Caco-2 (cell line): Measurements from ENCODE around the gene NKX3-2. TPM values are rescaled to one million over a fixed set of nuclear protein-coding genes. Genes with fewer than 3 reads are reported as not detected.

Source experiments
- Bru-seq: library from RNA; stranded (reverse); fragments of 400-500 nt; gene quantifications from one replicate; lab custom pipeline; 2021; lab: Mats Ljungman, UMichigan
- BruChase-seq, 2 experiments: library from RNA; stranded (reverse); fragments of 400-500 nt; gene quantifications; one replicate each; lab custom pipeline; 2021; lab: Mats Ljungman, UMichigan
- BruUV-seq: library from RNA; stranded (reverse); fragments of 400-500 nt; replicated peaks from 2 replicates; lab custom pipeline; 2021; lab: Mats Ljungman, UMichigan
- CTCF ChIA-PET: fragments of 300-600 bp; sonication (Branson Sonifier 250); formaldehyde crosslinking; loops from one replicate; lab custom pipeline; 2022; ENCODE audit warnings: antibody characterized with exemption; lab: Charles Lee
- POLR2A ChIA-PET: fragments of 300-600 bp; sonication (Branson Sonifier 250); formaldehyde crosslinking; loops from one replicate; lab custom pipeline; 2022; ENCODE audit warnings: antibody characterized with exemption; lab: Charles Lee
- DNase-seq, 2 experiments: peaks; one replicate each; pipeline versions ENCODE4 v3.0.0 to v3.0.0-alpha.2; 2020 to 2022
- H3K27me3 ChIP-seq: replicated peaks from 2 replicates; pipeline ENCODE4 v1.6.0; 2011; ENCODE audit warnings: low read length; ENCODE audit not compliant: control insufficient read depth, insufficient read depth
- H3K36me3 ChIP-seq: 2 replicates; pipeline ENCODE4 v1.5.1; 2011; ENCODE audit warnings: low read length; ENCODE audit not compliant: control insufficient read depth, insufficient read depth
- H3K4me1 ChIP-seq: fragments of 250-450 bp; sonication (Bioruptor Pico); 2 replicates; pipeline ENCODE4 v1.5.1; 2020; ENCODE audit warnings: mild to moderate bottlenecking
- H3K4me3 ChIP-seq: 2 replicates; pipeline ENCODE4 v1.5.1; 2011; ENCODE audit warnings: low read depth, mild to moderate bottlenecking, control low read depth, low read length
- H3K9me3 ChIP-seq: fragments of 250-450 bp; sonication (Bioruptor Pico); 2 replicates; pipeline ENCODE4 v1.5.1; 2020; ENCODE audit warnings: mild to moderate bottlenecking, moderate library complexity
- H3K27ac Mint-ChIP-seq: one replicate; pipeline ENCODE4 v1.8.0; 2022; ENCODE audit warnings: mixed read lengths; ENCODE audit not compliant: unreplicated experiment
- H3K27me3 Mint-ChIP-seq: one replicate; pipeline ENCODE4 v1.8.0; 2022; ENCODE audit warnings: mixed read lengths; ENCODE audit not compliant: insufficient read depth, unreplicated experiment
- H3K36me3 Mint-ChIP-seq: one replicate; pipeline ENCODE4 v1.8.0; 2022; ENCODE audit warnings: mild to moderate bottlenecking, mixed read lengths; ENCODE audit not compliant: insufficient read depth, unreplicated experiment
- H3K4me1 Mint-ChIP-seq: one replicate; pipeline ENCODE4 v1.8.0; 2022; ENCODE audit warnings: low read depth, mixed read lengths; ENCODE audit not compliant: unreplicated experiment
- H3K4me3 Mint-ChIP-seq: one replicate; pipeline ENCODE4 v1.8.0; 2022; ENCODE audit warnings: mild to moderate bottlenecking, moderate library complexity, mixed read lengths; ENCODE audit not compliant: unreplicated experiment
- H3K9me3 Mint-ChIP-seq: one replicate; pipeline ENCODE4 v1.8.0; 2022; ENCODE audit warnings: mixed read lengths; ENCODE audit not compliant: unreplicated experiment
- intact Hi-C: fragments of 100-400 bp; cut with micrococcal nuclease; formaldehyde crosslinking; loops from one replicate; pipeline ENCODE4 v1.10.0; 2022; ENCODE audit not compliant: unreplicated experiment
- long read RNA-seq: library from polyadenylated mRNA; stranded (forward); transcript quantifications from one replicate; pipeline ENCODE4 v2.0.0, GENCODE V29; 2022
- total RNA-seq: library from RNA; stranded (reverse); gene quantifications from 2 replicates; pipeline ENCODE4 v1.2.3, GENCODE V29; 2022
- TF ChIP-seq, protein P1 (sequence below), 2 experiments: fragments of 200-600 bp in 1 of 2; IDR thresholded peaks; 1 replicate in 1 of 2; 2 replicates in 1 of 2; pipeline versions ENCODE4 v1.5.1 to v1.8.0; 2011 to 2022; ENCODE audit warnings: antibody characterized with exemption in 1 of 2, control low read depth in 1 of 2, inconsistent platforms in 1 of 2, low read depth in 1 of 2, low read length in 1 of 2, mild to moderate bottlenecking in 1 of 2, moderate library complexity in 1 of 2; ENCODE audit not compliant: insufficient read depth in 1 of 2, severe bottlenecking in 1 of 2, unreplicated experiment in 1 of 2

NKX3-2 gene
- 1.7 and 2.4 TPM in 2 replicates for total RNA-seq
- Bru-seq, nascent RNA, result percentile 39 among the genes with signal in this experiment
- percentile 47 among the genes with signal in this experiment for BruChase-seq, experiment 1, labeled RNA remaining after a 2-hour chase
- BruChase-seq, experiment 2, labeled RNA remaining after a 6-hour chase, result percentile 43 among the genes with signal in this experiment
- long read RNA-seq, partial matches to known transcripts, result 0 of 2 reads
- long read RNA-seq, other reads (novel, unspliced or antisense), result 2 of 2 reads

DNA sequence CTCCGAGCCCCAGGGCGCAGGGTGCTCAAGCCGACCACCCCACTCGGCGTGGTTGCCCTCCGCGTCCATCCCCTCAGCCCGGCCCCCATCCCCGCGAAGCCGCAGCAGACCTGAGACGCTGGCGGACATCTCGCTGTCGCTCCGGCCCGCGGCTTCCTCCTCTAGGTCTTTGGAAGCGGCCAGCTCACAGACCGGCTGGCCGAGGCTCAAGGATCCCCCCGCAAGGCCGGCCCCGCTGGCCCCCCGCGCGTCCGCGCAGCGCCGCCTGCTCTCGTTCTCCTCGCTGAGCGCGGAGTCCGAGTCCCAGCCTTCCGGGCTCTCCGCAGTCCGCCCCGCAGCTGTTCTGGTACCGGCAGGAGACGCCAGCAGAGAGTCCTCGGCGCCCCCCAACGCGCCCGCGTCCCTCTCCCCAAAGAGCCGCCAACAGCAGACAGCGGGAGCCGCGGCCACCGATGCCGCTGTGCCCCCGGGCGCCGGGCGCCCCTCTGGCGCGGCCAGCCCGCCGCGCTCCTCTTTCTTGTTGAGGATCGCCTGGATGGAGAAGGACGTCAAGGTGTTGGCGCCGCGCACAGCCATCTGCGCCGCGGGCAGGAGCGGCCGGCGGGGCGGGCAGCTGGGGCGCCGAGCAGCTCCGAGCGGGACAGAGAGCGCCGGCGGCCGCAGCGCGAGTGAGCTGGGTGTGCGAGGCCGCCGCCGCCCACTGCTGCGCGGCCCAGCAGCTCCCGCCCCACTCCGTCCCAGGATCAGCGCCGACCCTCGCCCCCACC lies at the start of gene NKX3-2:
Gene NKX3-2, minus strand, starts transcription at position 670 of the 767 bp plus-strand sequence. Its CDS starts 94 bp downstream, at position 576.
- Histone ChIP-seq H3K9me3 (no peaks in the 10 kb centered on the region), H3K27me3 (no peaks in the 10 kb centered on the region), H3K4me1 (no peaks in the 10 kb centered on the region), H3K4me3 (peak within 1 kb of the TSS; percentile 74), H3K36me3 (no peaks in the 10 kb centered on the region)
- TF ChIP-seq, protein P1, sequence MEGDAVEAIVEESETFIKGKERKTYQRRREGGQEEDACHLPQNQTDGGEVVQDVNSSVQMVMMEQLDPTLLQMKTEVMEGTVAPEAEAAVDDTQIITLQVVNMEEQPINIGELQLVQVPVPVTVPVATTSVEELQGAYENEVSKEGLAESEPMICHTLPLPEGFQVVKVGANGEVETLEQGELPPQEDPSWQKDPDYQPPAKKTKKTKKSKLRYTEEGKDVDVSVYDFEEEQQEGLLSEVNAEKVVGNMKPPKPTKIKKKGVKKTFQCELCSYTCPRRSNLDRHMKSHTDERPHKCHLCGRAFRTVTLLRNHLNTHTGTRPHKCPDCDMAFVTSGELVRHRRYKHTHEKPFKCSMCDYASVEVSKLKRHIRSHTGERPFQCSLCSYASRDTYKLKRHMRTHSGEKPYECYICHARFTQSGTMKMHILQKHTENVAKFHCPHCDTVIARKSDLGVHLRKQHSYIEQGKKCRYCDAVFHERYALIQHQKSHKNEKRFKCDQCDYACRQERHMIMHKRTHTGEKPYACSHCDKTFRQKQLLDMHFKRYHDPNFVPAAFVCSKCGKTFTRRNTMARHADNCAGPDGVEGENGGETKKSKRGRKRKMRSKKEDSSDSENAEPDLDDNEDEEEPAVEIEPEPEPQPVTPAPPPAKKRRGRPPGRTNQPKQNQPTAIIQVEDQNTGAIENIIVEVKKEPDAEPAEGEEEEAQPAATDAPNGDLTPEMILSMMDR (IDR thresholded peaks at IDR 0.05; ENCODE audit: insufficient read depth in 1 of 2, low read depth in 1 of 2, low read length in 1 of 2, severe bottlenecking in 1 of 2, unreplicated experiment in 1 of 2), result no peak
- H3K9me3 Mint-ChIP-seq, result no peaks in the 10 kb centered on the region
- peak in 1 of 2 experiments; percentile 49 for DNase-seq
- peaks cover 7% of the 10 kb centered on the region for H3K36me3 Mint-ChIP-seq
- H3K4me3 Mint-ChIP-seq, result peak within 1 kb of the TSS; percentile 100
- H3K4me1 Mint-ChIP-seq, result no peaks in the 10 kb centered on the region
- peaks cover 8% of the 10 kb centered on the region for H3K27me3 Mint-ChIP-seq
- no TSS peak for BruUV-seq
- intact Hi-C loops, result loop anchor here (10.0 kb wide), 2 partner anchors 139 to 299 kb away; no protein-coding TSS in a partner anchor
- H3K27ac Mint-ChIP-seq, result peak within 1 kb of the TSS; percentile 96
- ChIA-PET POLR2A (no interaction called here), CTCF (interaction anchor here (0.6 to 1.2 kb wide), 4 partner anchors 11 to 691 kb away, joined by 3 to 8 read pairs (median 4); no protein-coding TSS in a partner anchor)

DNA sequence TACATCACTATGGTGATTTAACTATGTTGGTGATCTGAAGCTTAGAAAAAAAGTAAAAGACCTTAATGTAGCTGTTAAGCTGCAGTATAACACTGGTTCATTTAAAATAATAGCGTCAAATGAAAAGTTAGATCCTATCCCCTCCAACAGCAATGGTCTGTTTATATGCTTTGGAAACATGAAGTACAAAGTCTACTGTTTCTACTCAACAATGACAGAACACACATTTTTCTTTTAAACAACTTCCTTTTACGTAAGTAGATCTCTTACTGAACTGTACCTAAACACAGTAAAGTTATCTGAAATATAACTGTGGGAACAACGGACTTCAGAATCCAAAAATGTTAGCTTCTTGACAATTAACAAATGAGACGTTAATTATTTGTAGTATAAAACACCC lies 47.9 kb upstream of the NKX3-2 start:
- no peak for DNase-seq
- 0 out of 2 replicates have a peak, but pooled peaks cover under 1% of the 10 kb centered on the region for H3K36me3 ChIP-seq
- intact Hi-C loops, result no loop called here

DNA sequence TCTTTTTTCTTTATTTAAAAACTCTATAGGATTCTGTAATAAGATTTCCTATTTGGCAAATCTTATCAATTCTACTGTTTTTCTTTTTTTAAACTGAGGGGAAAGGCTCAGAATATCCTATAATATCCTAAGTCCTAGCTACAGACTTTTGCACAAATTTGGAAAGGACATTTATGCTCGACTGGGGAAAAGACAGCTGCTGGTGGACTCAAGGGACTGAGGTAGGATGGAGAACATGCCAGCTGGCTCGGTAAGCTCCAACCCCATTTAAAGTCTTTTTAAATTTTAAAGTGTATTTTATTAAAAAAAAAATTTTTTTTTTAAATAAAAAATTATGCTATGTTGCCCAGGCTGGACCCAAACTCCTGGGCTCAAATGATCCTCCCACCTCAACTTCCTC lies 46.5 kb upstream of the NKX3-2 start:
- intact Hi-C loops, result no loop called here
- peaks cover 1% of the 10 kb centered on the region; the same call in 1 of the 2 replicates for H3K36me3 ChIP-seq
- no TSS peak for BruUV-seq
- no peak overlapping the region for H3K27ac Mint-ChIP-seq
- no peaks in the 10 kb centered on the region for H3K27me3 Mint-ChIP-seq
- H3K9me3 Mint-ChIP-seq, result no peaks in the 10 kb centered on the region
- H3K27me3 ChIP-seq, result no peaks in the 10 kb centered on the region
- no peak overlapping the region for H3K4me3 ChIP-seq
- no peaks in the 10 kb centered on the region for H3K9me3 ChIP-seq
- H3K4me1 ChIP-seq, result peaks cover 3% of the 10 kb centered on the region; the same call in 1 of the 2 replicates
- H3K4me1 Mint-ChIP-seq, result no peaks in the 10 kb centered on the region
- POLR2A ChIA-PET, result no interaction called here
- no peak for DNase-seq
- no peak overlapping the region for H3K4me3 Mint-ChIP-seq
- CTCF ChIA-PET, result no interaction called here
- peaks cover 32% of the 10 kb centered on the region for H3K36me3 Mint-ChIP-seq
- TF ChIP-seq, protein P1 (IDR thresholded peaks at IDR 0.05; ENCODE audit: insufficient read depth in 1 of 2, low read depth in 1 of 2, low read length in 1 of 2, severe bottlenecking in 1 of 2, unreplicated experiment in 1 of 2), result no peak

More for the DNA sequence above, 47.9 kb upstream of the NKX3-2 start:
- Mint-ChIP-seq H3K4me1 (peaks cover 10% of the 10 kb centered on the region), H3K9me3 (no peaks in the 10 kb centered on the region), H3K36me3 (peaks cover 39% of the 10 kb centered on the region), H3K27ac (no peak overlapping the region), H3K27me3 (no peaks in the 10 kb centered on the region), H3K4me3 (no peak overlapping the region)
- Histone ChIP-seq H3K4me1 (peaks cover 12% of the 10 kb centered on the region), H3K9me3 (no peaks in the 10 kb centered on the region), H3K27me3 (no peaks in the 10 kb centered on the region), H3K4me3 (no peak overlapping the region)
- no TSS peak for BruUV-seq
- CTCF ChIA-PET, result no interaction called here
- TF ChIP-seq, protein P1 (IDR thresholded peaks at IDR 0.05; ENCODE audit: insufficient read depth in 1 of 2, low read depth in 1 of 2, low read length in 1 of 2, severe bottlenecking in 1 of 2, unreplicated experiment in 1 of 2), result no peak
- POLR2A ChIA-PET, result no interaction called here
